ENCODE results near the gene EDDM13. TPM values are rescaled to one million over a fixed set of nuclear protein-coding genes. Genes with fewer than 3 reads are reported as not detected.
A peak's percentile ranks its signal among the peaks of the same experiment; 100 is the strongest.

Gene EDDM13
- total RNA-seq, 4 donors from 2014 or later: not detected

GRCh38 chr19:56312787-56313657, 40.5 kb downstream of the EDDM13 start:
- DNase-seq: no peak
- Histone ChIP-seq H3K9me3 (no peaks in the 10 kb centered on the region), H3K4me1 (peaks cover 13 to 15% of the 10 kb centered on the region in 2 donors), H3K36me3 (peaks cover 0 to 10% of the 10 kb centered on the region in 2 donors), H3K27me3 (no peaks in the 10 kb centered on the region), H3K27ac (no peak overlapping the region), H3K4me3 (no peak overlapping the region)
- in situ Hi-C loops (cut with MboI; ENCODE audit: low sequenced_read_pairs in 4 of 4): loop anchor here in 2 of 4 donors (10.0 kb wide), 1 partner anchor 178 kb away; no protein-coding TSS in a partner anchor
- TF ChIP-seq POLR2A (IDR thresholded peaks at IDR 0.05): no peak
- TF ChIP-seq, protein P1, sequence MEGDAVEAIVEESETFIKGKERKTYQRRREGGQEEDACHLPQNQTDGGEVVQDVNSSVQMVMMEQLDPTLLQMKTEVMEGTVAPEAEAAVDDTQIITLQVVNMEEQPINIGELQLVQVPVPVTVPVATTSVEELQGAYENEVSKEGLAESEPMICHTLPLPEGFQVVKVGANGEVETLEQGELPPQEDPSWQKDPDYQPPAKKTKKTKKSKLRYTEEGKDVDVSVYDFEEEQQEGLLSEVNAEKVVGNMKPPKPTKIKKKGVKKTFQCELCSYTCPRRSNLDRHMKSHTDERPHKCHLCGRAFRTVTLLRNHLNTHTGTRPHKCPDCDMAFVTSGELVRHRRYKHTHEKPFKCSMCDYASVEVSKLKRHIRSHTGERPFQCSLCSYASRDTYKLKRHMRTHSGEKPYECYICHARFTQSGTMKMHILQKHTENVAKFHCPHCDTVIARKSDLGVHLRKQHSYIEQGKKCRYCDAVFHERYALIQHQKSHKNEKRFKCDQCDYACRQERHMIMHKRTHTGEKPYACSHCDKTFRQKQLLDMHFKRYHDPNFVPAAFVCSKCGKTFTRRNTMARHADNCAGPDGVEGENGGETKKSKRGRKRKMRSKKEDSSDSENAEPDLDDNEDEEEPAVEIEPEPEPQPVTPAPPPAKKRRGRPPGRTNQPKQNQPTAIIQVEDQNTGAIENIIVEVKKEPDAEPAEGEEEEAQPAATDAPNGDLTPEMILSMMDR (IDR thresholded peaks at IDR 0.05 in 4 of 5, conservative IDR thresholded peaks at IDR 0.05 in 1 of 5): no peak
- intact Hi-C loops (cut with DNase I; ENCODE audit: low total_unique reads): loop anchor here (5.0 to 10.0 kb wide), 5 partner anchors 54 to 1122 kb away; partner anchors contain the start of genes ZFP28, ZNF444, ZNF71 and ZNF749
- ATAC-seq: no peak

GRCh38 chr19:56314018-56314380, 41.5 kb downstream of the EDDM13 start:
- peak overlapping the region; percentile 73 to 81 (median 78) for H3K4me3 ChIP-seq
- no peak for TF ChIP-seq POLR2A (IDR thresholded peaks at IDR 0.05)
- TF ChIP-seq, protein P1 (IDR thresholded peaks at IDR 0.05 in 4 of 5, conservative IDR thresholded peaks at IDR 0.05 in 1 of 5): no peak
- H3K36me3 ChIP-seq: peaks cover 0 to 10% of the 10 kb centered on the region in 2 donors
- intact Hi-C loops (cut with DNase I; ENCODE audit: low total_unique reads): loop anchor here (2.0 to 10.0 kb wide), 7 partner anchors 53 to 1121 kb away; partner anchors contain the start of genes ZFP28, ZNF444, ZNF470 and ZNF583
- ATAC-seq (no peak), DNase-seq (peak in 1 of 2 donors; percentile 15)
- H3K4me1 ChIP-seq: peaks cover 13 to 15% of the 10 kb centered on the region in 2 donors
- in situ Hi-C loops (cut with MboI; ENCODE audit: low sequenced_read_pairs in 4 of 4): loop anchor here in 2 of 4 donors (10.0 kb wide), 1 partner anchor 179 kb away; no protein-coding TSS in a partner anchor
- H3K9me3 ChIP-seq: no peaks in the 10 kb centered on the region
- no peaks in the 10 kb centered on the region for H3K27me3 ChIP-seq
- peak overlapping the region; percentile 92 to 99 (median 96) for H3K27ac ChIP-seq

DNA sequence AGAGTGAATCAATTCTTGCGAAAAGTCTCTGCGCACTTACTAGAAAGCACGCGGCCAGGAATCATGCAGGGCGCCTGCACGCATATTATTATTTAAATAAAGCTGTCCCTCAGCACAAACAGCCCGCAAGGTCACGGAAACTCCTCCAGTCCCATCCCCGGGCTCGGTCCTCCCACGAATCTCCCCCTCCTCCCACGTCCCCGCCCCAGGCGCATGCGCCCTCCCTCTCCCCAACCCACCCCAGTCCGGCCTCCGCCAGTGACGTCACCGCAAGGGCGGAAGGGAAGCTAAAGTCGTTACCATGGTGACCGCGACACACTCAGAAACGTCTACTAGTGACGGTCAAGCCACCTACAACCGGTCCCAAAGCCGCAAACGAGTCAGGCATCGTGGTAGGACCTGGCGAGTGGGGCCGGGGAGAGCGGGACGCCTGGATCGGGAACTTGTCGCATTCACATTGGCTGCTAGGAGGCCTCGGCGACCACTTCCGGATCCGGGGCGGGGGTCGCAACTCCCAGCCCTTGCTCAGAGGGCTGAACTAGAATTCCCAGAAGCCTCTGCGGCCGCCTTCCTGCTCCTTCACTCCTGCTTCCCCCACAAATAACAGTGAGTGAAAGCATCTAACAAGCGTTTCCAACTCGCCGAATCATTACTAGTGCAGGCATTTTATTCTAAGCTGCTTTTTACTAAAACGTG, 42.0 kb downstream of the EDDM13 start, which contains the start of gene ZSCAN5A:
Gene ZSCAN5A (minus strand): TSS at position 459 of the 696 bp plus-strand sequence. CDS start 89,793 bp downstream, outside the sequence.
- TF ChIP-seq, protein P1 (IDR thresholded peaks at IDR 0.05 in 4 of 5, conservative IDR thresholded peaks at IDR 0.05 in 1 of 5): no peak
- peak; percentile 6 to 21 for TF ChIP-seq POLR2A (IDR thresholded peaks at IDR 0.05)
- peak; percentile 94 to 95 for DNase-seq
- H3K27ac ChIP-seq: peak within 1 kb of the TSS; percentile 92 to 99 (median 96)
- H3K27me3 ChIP-seq: no peaks in the 10 kb centered on the region
- H3K9me3 ChIP-seq: no peaks in the 10 kb centered on the region
- H3K4me3 ChIP-seq: peak within 1 kb of the TSS; percentile 73 to 81 (median 78)
- in situ Hi-C loops (cut with MboI; ENCODE audit: low sequenced_read_pairs in 4 of 4): loop anchor here in 2 of 4 donors (10.0 kb wide), 1 partner anchor 180 kb away; no protein-coding TSS in a partner anchor
- peaks cover 13 to 15% of the 10 kb centered on the region in 2 donors for H3K4me1 ChIP-seq
- intact Hi-C loops (cut with DNase I; ENCODE audit: low total_unique reads): loop anchor here (1.0 to 10.0 kb wide), 8 partner anchors 53 to 1120 kb away; partner anchors contain the start of genes ZFP28, ZNF444, ZNF470 and ZNF583
- peak; percentile 94 to 96 for ATAC-seq
- peaks cover 0 to 10% of the 10 kb centered on the region in 2 donors for H3K36me3 ChIP-seq

- H3K9me3 ChIP-seq: no peaks in the 10 kb centered on the region
- peak overlapping the region; percentile 92 to 99 (median 96) for H3K27ac ChIP-seq
- in situ Hi-C loops (cut with MboI; ENCODE audit: low sequenced_read_pairs in 4 of 4) (loop anchor here in 2 of 4 donors (10.0 kb wide), 1 partner anchor 180 kb away; no protein-coding TSS in a partner anchor), intact Hi-C loops (cut with DNase I; ENCODE audit: low total_unique reads) (loop anchor here (1.0 to 10.0 kb wide), 6 partner anchors 90 to 1120 kb away; partner anchors contain the start of genes ZFP28, ZNF470, ZNF583 and ZNF71)
- H3K36me3 ChIP-seq: peaks cover 0 to 10% of the 10 kb centered on the region in 2 donors
- no peaks in the 10 kb centered on the region for H3K27me3 ChIP-seq
- TF ChIP-seq, protein P1 (IDR thresholded peaks at IDR 0.05 in 4 of 5, conservative IDR thresholded peaks at IDR 0.05 in 1 of 5): no peak
- TF ChIP-seq POLR2A (IDR thresholded peaks at IDR 0.05): peak in 1 of 2 donors; percentile 30
- peaks cover 13 to 15% of the 10 kb centered on the region in 2 donors for H3K4me1 ChIP-seq
- ATAC-seq: peak; percentile 98 to 99
- peak; percentile 94 to 96 for DNase-seq
- H3K4me3 ChIP-seq: peak overlapping the region; percentile 73 to 81 (median 78)
Measured at GRCh38 chr19:56315077-56315828, 42.7 kb downstream of the EDDM13 start.
